ENCODE data around the gene CNEP1R1. TPM values are rescaled to one million over a fixed set of nuclear protein-coding genes. Genes with fewer than 3 reads are reported as not detected.

The CNEP1R1 gene
- total RNA-seq, 1 experiment from 2014 or later, result 14.6 TPM

- Histone ChIP-seq H3K27ac (ENCODE audit: low read depth, low read length) (no peak overlapping the region), H3K9ac (ENCODE audit: low read length) (no peak overlapping the region), H3K4me3 (replicated peaks in 1 of 2; ENCODE audit: low read depth in 1 of 2, low read length in 2 of 2) (no peak overlapping the region), H3K4me2 (ENCODE audit: low read length) (no peak overlapping the region), H2AFZ (ENCODE audit: low read depth, low read length, poor library complexity, severe bottlenecking) (no peak overlapping the region), H3K36me3 (ENCODE audit: control insufficient read depth in 1 of 2, insufficient read depth in 2 of 2, low read length in 2 of 2) (no peaks in the 10 kb centered on the region), H3K27me3 (ENCODE audit: insufficient read depth, low read length) (no peaks in the 10 kb centered on the region), H3K4me1 (ENCODE audit: control insufficient read depth in 1 of 2, insufficient read depth in 2 of 2, low read length in 2 of 2) (no peaks in the 10 kb centered on the region), H3K9me3 (ENCODE audit: control insufficient read depth in 1 of 2, insufficient read depth in 1 of 2, low read depth in 1 of 2, low read length in 2 of 2) (peaks cover 0 to 5% of the 10 kb centered on the region in 2 experiments; a peak in 1 of 4 replicates), H4K20me1 (ENCODE audit: insufficient read depth) (no peaks in the 10 kb centered on the region), H3K9me2 (ENCODE audit: insufficient read depth) (no peaks in the 10 kb centered on the region), H3K79me2 (ENCODE audit: insufficient read depth, low read length) (no peaks in the 10 kb centered on the region)
- DNase-seq (ENCODE audit: low read depth, low spot score) (no peak), ATAC-seq (no peak)
- CTCF ChIA-PET, result no interaction called here
- RAD21 ChIA-PET (ENCODE audit: low non-redundant PET in 1 of 2, low total read pairs in 2 of 2, uncharacterized antibody in 2 of 2, unreplicated experiment in 2 of 2), result no interaction called here
- POLR2A ChIA-PET, result no interaction called here
- intact Hi-C loops (cut with micrococcal nuclease), result no loop called here
- BruUV-seq (replicated peaks), result no TSS peak
- TF ChIP-seq SP1 (IDR thresholded peaks at IDR 0.05; ENCODE audit: low read depth) (no peak), RAD21 (IDR thresholded peaks at IDR 0.05; ENCODE audit: low read depth) (no peak), CTCF (IDR thresholded peaks at IDR 0.05 in 2 of 3, conservative IDR thresholded peaks at IDR 0.05 in 1 of 3; ENCODE audit: borderline replicate concordance in 1 of 3, insufficient read depth in 1 of 3, low read depth in 2 of 3, low read length in 2 of 3) (no peak), POLR2A (IDR thresholded peaks at IDR 0.05; ENCODE audit: borderline replicate concordance, extremely low read depth, insufficient read depth, insufficient read length) (no peak), CEBPB (IDR thresholded peaks at IDR 0.05; ENCODE audit: low read depth) (no peak), ZFX (IDR thresholded peaks at IDR 0.05) (no peak), EZH2 (IDR thresholded peaks at IDR 0.05) (no peak), CBX3 (IDR thresholded peaks at IDR 0.05; ENCODE audit: low read depth) (no peak), POLR2AphosphoS5 (IDR thresholded peaks at IDR 0.05; ENCODE audit: low read depth, low read length) (no peak), YY1 (IDR thresholded peaks at IDR 0.05; ENCODE audit: extremely low read depth, insufficient replicate concordance, low read depth, low read length) (no peak), FOSL1 (IDR thresholded peaks at IDR 0.05; ENCODE audit: low read depth) (no peak), EGR1 (IDR thresholded peaks at IDR 0.05; ENCODE audit: low read depth) (no peak), ATF3 (IDR thresholded peaks at IDR 0.05) (no peak), ELF1 (IDR thresholded peaks at IDR 0.05; ENCODE audit: borderline replicate concordance, low read depth) (no peak), SIN3A (IDR thresholded peaks at IDR 0.05; ENCODE audit: low read depth) (no peak), TCF7L2 (IDR thresholded peaks at IDR 0.05; ENCODE audit: borderline replicate concordance, extremely low read depth, insufficient read depth, insufficient read length) (no peak)
- TF ChIP-seq, protein P1, sequence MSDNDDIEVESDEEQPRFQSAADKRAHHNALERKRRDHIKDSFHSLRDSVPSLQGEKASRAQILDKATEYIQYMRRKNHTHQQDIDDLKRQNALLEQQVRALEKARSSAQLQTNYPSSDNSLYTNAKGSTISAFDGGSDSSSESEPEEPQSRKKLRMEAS (IDR thresholded peaks at IDR 0.05), result no peak
- TF ChIP-seq, protein P2, sequence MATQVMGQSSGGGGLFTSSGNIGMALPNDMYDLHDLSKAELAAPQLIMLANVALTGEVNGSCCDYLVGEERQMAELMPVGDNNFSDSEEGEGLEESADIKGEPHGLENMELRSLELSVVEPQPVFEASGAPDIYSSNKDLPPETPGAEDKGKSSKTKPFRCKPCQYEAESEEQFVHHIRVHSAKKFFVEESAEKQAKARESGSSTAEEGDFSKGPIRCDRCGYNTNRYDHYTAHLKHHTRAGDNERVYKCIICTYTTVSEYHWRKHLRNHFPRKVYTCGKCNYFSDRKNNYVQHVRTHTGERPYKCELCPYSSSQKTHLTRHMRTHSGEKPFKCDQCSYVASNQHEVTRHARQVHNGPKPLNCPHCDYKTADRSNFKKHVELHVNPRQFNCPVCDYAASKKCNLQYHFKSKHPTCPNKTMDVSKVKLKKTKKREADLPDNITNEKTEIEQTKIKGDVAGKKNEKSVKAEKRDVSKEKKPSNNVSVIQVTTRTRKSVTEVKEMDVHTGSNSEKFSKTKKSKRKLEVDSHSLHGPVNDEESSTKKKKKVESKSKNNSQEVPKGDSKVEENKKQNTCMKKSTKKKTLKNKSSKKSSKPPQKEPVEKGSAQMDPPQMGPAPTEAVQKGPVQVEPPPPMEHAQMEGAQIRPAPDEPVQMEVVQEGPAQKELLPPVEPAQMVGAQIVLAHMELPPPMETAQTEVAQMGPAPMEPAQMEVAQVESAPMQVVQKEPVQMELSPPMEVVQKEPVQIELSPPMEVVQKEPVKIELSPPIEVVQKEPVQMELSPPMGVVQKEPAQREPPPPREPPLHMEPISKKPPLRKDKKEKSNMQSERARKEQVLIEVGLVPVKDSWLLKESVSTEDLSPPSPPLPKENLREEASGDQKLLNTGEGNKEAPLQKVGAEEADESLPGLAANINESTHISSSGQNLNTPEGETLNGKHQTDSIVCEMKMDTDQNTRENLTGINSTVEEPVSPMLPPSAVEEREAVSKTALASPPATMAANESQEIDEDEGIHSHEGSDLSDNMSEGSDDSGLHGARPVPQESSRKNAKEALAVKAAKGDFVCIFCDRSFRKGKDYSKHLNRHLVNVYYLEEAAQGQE (IDR thresholded peaks at IDR 0.05; ENCODE audit: low read depth), result no peak
Observed at GRCh38 chr16:50059669-50060068, 34.6 kb downstream of the CNEP1R1 start.

Measured in HCT116 (cell line).